DMS79 (cell line): ENCODE results near the gene HTR6.

Source experiments
- DNase-seq: peaks from one replicate; lab custom pipeline; 2025; lab: John Stamatoyannopoulos, UW

HTR6 gene

DNA sequence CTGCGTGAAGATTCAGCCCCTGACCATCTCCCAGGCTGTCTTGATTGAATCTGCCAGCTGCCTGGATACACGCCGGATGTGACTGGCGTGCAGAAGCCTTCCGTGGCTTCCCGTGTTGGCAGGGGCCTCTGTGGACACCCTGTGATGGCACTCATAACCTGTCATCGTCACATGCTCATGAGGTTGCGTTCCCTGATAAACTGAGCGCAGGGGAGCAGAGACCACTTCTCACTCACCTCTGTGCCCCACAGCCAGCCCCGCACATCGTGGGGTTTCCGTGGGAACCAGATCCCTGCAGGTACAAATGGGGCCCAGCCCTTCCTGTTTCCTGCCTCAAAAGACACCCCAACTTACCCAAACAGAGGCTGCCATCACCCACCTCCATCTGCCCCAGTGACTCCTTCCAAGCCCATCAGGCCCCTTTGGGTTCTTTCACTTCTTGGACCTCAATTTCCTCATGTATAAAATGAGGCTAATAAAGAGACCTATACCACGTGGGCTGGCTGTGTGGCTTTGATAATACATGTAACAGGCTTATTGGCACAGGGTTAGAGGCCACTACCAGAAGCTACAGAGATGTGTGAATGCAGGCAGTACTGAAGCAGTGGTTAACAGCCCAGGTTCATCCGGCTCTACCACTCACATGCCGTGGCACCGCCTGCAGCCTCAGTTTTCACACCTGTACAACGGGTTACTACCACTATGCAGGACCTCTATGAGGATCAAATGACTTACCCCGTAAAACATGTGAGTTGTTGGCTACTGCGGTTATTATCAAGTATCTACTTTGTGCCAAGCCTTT, 23.6 kb downstream of the HTR6 start:
- DNase-seq = no peak

GRCh38 chr1:19689085-19689757, 24.5 kb downstream of the HTR6 start:
- no peak for DNase-seq

DNA sequence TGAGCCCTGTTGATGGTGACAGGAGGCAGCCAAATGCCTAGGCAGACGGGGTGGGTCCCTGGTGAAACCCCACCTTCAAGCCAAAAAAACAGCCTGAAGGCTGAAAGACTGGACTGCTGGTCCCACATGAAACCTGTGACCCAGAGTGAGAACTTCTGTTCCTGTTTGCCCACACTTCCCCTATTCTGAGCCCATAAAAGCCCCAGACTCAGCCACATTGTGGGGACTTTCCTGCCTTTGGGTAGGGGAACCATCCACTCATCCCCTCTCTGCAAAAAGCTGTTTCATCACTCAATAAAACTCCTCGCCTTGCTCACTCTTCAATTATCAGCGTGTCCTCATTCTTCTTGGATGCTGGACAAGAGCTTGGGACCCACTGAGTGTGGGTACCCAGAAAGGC, 25.2 kb downstream of the HTR6 start:
- DNase-seq = no peak

- no peak for DNase-seq
Measured at GRCh38 chr1:19690342-19690741, 25.7 kb downstream of the HTR6 start.

DNA sequence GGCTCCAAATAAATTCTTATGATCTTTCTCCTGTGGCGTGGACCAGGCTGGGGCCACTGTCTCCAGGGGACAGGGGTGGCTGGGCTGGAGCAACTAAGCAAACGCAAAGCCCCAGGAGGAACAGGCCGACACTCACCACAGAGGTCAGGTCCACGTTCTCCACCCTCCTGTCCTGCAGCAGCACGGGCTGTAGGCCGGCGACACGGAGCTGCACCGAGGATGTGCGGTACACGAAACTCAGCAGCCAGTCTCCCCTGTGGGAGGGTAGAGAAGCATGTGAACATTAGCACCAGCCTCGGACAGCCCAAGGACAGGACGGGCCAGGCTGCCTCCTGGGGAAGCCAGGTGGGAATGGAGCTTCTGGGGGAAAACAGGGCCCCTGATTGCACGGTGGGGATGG, 29.6 kb downstream of the HTR6 start:
- no peak for DNase-seq

GRCh38 chr1:19695772-19696171, 31.1 kb downstream of the HTR6 start:
- DNase-seq = no peak

DNA sequence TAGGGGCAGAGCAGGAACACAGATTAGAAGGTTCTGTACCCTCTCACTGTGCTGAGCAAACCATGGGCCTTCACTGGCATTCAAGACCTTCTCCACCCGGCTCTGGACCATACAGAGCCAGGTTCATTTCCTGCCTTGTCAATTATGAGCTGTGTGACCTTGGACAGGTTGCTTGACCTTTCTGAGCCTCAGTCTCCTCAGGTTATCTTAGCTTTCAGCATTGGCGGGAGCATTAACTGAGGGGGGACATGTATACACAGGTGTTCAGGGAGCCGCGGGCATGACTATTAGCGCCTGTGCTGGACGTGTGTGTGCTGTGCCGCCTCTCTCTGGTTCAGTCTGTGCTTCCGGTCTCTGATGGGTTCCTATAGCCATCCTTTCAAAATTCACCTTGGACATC, 32.1 kb downstream of the HTR6 start:
- no peak for DNase-seq

GRCh38 chr1:19698181-19698580, 33.5 kb downstream of the HTR6 start:
- DNase-seq = no peak

DNA sequence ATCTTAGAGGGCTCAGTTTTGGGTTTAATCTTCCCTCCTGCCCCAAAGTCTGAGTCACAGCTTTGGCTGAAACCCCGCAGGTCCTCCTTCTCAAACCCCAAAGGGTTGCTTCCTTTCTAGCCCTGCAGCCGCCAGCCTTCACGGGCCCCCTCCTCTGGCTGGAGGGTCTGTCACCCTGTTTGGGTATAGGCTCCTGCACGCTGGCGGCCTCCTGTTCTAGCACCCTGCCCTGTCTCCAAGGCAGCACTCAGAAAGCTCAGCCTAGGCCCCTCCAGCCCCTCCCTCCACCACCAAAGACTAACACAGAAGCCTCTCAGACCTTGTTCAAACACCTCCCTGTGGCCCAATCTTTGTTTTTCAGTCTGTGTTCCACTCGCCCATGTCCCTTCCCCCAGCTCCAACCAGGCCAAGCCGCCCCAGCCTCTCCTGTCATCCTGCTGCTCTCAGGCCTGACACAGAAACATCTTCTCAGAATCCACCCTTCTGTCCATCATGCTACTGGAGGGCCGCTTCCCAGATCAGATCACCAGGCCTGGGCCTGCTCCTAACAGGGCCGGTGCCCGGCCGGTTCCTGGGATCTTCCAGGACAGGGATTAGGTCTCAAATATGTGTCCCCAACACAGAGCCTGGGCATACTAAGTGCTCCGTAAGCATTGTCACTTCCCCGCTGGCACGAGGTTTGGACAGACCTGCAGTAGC, 35.6 kb downstream of the HTR6 start:
- no peak for DNase-seq

DNA sequence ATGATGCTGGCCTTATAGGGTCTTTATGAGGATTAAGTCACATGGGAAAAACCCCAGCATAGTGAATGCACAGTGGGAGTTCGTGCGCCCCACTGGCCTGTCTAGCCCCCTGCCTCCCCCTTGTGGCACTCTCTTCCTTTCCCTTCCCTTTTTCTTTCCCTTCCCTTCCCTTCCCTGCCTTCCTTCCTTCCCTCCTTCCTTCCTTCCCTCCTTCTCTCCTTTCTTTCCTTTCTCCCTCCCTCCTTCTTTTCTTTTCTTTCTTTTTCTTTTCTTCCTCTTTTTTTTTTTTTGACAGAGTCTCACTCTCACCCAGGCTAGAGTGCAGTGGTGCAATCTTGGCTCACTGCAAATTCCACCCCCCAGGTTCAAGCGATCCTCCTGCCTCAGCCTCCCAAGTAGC, 38.6 kb downstream of the HTR6 start:
- DNase-seq = no peak

DNA sequence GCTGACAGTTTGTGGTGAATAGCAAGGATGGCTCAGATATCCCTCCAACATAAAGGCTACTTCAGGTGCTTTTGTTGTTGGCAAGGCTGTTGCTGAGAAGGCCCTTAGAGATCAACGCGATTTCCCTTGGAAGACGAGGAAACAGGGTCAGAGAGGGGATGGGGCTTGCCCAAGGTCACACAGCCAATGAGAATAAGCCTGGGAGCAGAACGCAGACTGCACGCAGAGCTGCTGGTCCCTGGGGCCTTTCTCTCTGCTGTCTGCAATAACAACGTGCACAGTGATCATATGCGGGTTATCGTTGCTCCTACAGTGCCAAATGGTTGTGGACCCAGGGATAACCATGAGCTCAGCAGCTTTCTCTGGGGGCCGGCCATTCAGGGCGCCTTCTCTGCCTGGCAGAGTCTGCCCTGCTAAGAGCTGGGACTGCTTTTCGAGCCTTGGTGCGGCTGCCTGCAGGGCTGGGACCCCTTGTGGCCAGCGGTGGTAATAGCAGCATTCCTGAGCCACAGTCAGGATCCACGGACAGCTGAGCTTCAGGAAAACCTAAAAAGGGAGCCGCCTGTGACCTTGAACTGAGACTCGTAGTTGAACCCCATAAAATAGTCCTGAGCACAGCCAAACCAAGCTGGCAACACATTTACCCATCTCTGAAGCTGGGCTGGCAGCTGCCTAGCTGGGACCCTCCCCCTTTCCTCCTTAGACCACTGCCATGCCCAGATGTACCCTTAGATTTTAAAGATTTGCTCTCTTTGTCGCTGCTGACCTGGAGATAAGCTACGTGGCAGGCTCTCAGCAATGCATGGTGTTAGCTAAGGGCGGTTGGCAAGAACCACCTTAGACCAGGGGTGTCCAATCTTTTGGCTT, 39.8 kb downstream of the HTR6 start:
- peak; percentile 24 for DNase-seq

GRCh38 chr1:19705464-19705863, 40.8 kb downstream of the HTR6 start:
- DNase-seq = no peak

DNA sequence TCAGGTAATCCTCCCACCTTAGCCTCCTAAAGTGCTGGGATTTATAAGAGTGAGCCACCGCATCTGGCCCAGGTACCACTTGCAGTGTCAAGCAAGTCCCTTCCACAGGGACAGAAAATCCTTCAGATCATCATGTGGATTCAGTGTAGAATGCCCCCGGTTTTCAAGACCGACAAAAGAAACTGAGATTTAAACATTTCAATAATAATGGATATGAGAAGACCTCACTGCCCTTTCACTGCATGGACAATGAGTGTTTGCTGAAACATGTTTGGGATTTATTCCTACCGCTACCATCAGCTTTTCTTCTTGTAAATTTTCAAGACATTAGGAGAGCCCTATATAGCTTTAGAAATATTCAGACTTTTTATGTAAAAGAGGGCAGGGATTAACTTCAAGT, 41.5 kb downstream of the HTR6 start:
- no peak for DNase-seq

DNA sequence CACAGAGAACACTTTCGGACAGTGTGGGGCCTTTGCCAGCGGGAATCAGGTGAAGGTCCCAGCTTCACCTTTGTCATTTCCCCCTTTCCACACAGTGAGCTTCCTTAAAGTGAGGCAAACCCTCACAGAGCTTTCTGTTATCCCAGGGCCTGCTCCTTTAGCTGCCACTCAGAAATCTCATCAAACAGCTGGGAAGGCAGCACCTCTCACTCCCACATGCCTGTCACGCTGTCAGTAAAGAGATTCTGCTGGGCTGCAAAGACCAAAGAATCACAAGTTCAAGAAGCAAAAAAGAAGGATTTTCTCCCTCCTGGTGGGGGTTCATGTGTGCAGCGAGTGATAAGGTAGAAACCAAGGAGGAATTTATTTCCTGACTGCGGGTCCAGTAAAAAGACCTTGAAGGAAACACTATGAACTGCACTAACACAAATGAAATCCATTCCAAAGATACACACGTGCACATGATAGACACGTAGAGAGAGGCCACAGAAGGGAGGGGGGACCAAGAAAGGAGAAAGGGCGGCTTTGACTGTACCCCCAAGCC, 44.0 kb downstream of the HTR6 start:
- no peak for DNase-seq

GRCh38 chr1:19709260-19709793, 44.7 kb downstream of the HTR6 start:
- no peak for DNase-seq

GRCh38 chr1:19710825-19711611, 46.3 kb downstream of the HTR6 start:
- DNase-seq = no peak

- DNase-seq = no peak
Measured at GRCh38 chr1:19712928-19713327, 48.3 kb downstream of the HTR6 start.

DNA sequence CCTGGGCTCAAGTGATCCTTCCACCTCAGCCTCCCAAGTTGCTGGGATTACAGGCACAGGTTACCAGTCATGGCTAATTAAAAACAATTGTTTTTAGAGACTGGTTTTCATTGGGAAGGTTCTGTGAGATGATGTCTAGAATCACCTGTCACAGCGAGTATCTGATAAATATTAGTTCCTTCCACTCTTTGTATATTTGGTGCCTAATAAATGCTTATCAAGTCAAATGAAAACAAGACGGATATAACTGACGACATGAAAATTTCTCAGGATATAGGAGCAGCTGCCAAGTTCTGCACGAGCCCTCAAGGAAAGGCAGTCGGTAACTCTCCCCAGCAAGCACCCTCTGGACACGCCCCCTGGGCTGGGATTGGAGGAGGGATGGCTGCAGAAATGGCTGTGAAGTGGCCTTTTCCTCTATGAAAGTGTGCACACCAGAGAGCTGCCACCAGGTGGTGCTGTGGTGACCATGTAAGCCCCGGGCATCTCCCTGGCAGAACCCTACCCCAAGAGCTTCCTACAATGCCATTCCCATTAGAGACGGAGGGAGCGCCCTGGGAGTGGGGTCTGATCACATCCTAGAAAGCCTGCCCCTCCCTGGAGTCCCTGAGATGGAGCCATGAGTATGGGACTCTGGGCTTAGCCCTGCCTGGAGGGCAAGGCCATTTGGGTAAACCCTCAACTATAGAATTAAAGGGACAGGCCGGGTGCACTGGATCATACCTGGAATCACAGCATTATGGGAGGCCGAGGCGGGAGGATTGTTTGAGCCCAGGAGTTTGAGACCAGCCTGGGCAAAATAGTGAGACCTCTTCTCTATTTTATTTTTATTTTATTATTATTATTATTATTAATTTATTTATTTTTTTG, 50.9 kb downstream of the HTR6 start:
- DNase-seq = peak; percentile 85

DNA sequence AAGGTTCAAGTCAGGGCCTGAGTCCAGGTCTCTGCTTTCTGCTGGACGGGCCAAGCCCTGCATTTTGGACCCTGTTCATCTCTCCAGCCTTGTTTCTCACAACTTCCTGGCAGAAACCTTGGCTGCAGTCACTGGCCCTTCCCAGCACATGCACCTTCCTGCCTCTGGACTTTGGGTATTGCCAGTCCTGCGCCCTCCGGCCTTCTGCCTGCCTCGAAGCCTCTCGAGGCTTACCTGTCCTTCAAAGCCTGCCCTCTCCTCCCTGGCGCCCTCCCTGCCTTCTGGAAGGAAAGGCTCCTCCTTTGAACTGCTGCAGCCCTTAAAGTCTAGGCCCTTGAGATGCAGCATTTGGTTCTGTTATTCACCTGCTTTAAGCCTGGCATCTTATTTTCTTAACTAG, 52.8 kb downstream of the HTR6 start:
- no peak for DNase-seq

DNA sequence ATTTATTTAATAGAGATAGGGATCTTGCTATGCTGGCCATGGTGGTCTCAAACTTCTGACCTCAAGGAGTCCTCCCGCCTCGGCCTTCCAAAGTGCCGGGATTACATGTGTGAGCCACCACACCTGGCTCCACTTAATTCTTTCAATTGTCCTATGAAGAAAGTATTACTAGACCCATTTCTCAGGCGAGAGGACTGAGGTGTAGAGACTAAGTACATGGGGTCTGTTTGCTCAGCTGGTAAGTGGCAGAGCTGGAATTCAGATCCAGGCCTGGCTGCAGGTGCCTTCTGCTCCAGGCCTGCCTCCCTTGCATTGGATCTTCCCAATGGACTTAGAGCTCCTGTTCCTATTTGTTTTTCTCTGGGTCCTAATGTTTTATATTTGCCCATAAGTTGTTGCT, 55.5 kb downstream of the HTR6 start:
- no peak for DNase-seq
